Hepatic stellate cell (primary cell): ENCODE measurements around the gene LRRC37A3.
A peak's percentile ranks its signal among the peaks of the same experiment; 100 is the strongest.
"Not testable (repeated sequence)": the region's sequence is repeated elsewhere in the genome, so short reads cannot be mapped to it uniquely, and the experiment has no call there.

Experiments used
- DNase-seq: peaks from one replicate; pipeline ENCODE4 v3.0.0; 2011; ENCODE audit warnings: low spot score

The LRRC37A3 gene

DNA sequence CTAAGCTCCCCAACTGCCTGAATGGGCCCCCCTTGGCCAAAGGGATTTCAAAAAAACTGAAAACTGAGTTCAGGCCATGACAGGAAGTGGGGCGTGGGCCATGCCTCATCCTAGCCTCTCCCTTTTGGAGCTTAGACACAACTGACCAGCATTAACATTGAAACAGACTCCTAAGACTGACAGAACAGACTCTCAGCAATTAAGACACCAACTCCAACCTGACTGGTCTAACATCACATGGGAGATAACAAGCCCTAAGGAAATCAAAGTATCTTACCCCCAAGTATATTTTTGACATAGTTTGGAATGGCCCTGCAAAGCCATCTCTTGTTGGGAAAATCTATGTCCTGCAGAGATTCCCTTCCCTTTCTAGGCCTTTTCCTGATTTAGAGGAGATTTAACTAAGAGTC, 88.6 kb downstream of the LRRC37A3 start:
- not testable (repeated sequence) for DNase-seq

DNA sequence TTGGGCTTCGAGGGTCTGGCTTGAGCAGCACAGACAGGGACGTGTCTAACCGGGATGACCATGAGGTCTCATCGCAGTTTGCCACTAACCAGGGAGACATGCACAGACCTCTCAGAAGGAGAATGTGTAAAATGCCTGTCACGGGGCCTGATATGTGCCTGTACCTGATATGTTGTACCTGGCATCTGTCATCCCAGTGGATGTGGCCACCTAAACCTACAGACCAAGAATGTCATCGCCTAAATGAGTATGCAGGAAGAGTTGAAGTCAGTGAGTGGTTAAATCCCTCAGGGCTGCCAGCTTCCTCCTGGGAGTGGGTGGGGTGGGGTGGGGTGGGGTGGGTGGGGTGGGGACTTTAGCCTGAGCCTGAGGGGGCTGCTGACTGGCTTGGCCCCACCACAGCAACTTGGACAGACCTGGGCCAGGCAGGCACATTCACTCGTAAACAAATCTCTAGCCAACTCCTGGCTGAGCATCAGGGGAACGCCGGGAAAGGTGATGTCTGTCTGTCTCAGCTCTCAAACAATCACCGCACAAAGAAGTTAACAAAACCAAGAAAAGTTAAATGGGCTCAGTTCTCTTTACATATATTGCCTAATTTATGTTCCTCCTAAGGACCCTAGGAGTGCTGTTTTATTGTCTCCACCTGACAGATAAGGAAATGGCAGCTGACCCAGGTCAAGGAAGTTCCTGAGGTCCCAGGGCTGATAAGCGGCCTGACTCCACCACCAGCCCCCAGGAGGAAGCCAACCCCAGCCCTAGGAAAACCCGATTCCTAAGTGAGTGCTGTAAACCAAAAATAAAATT, 89.3 kb downstream of the LRRC37A3 start:
- DNase-seq: not testable (repeated sequence)

DNA sequence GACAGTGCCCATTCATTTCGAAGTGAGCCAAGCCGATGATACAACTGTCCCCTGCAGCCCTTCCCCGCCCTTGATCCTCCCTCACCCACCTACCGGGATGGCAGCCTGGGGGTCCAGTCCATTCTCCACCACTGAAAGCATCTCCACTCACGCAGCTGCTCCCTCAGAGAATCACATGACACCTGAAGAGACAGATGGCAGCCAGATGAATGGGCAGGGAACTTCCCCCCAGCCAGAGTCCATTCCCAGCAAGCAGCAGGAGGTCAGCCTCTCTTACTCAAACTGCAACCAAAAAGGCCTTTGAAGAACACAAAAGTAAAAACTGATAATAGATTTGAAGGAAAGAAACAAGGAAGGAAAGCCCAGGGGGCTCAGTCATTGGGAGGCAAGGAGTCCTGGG, 90.2 kb downstream of the LRRC37A3 start:
- DNase-seq: not testable (repeated sequence)

GRCh38 chr17:64818904-64819303, 100.4 kb downstream of the LRRC37A3 start:
- DNase-seq: not testable (repeated sequence)

GRCh38 chr17:64815833-64816198, 103.5 kb downstream of the LRRC37A3 start:
- not testable (repeated sequence) for DNase-seq

- DNase-seq: not testable (repeated sequence)
These were observed 104.1 kb downstream of the LRRC37A3 start for GRCh38 chr17:64814993-64815832.

DNA sequence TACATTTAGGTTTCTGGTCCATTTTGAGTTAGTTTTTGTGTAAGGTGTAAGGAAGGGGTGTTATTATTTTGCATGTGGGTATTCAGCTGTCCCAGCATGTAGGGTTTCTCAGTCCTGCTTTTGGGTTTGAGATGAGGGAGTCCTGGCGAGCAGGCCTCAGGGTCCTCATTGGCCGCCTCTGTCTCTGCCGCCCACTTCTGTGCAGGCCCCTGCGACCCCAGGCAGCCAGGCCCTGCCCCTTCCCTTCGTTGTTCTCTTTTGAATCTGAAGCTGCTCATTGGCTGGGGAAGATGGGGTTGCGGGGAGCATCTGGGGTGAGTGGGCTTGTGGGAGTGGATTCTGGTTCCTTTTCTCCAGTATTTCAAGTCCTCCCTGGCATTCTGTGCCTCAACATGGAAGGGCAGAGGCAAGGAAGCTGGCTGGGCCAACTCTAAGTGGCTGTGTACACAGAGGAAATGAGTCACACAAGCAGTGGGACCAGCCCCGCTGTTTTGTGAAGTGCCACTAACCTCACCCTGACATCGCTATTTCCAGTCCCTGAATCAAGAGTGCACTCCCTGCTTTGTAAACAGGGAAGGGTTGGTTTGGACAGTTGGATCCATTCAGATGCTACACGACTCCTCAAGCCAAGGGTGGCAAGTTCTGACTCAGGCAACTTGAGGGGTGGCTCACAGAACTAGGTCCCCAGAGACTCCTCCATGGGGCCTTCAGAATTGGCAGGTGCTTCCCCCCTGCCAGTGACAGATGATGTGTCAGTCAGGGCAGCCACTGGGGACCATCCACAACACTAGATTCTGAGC, 110.9 kb downstream of the LRRC37A3 start:
- peak; percentile 73 for DNase-seq
